ENCODE results near the gene FHAD1. TPM values are rescaled to one million over a fixed set of nuclear protein-coding genes. Genes with fewer than 3 reads are reported as not detected.

The FHAD1 gene
- total RNA-seq, 1 donor, result 0.72 TPM

DNA sequence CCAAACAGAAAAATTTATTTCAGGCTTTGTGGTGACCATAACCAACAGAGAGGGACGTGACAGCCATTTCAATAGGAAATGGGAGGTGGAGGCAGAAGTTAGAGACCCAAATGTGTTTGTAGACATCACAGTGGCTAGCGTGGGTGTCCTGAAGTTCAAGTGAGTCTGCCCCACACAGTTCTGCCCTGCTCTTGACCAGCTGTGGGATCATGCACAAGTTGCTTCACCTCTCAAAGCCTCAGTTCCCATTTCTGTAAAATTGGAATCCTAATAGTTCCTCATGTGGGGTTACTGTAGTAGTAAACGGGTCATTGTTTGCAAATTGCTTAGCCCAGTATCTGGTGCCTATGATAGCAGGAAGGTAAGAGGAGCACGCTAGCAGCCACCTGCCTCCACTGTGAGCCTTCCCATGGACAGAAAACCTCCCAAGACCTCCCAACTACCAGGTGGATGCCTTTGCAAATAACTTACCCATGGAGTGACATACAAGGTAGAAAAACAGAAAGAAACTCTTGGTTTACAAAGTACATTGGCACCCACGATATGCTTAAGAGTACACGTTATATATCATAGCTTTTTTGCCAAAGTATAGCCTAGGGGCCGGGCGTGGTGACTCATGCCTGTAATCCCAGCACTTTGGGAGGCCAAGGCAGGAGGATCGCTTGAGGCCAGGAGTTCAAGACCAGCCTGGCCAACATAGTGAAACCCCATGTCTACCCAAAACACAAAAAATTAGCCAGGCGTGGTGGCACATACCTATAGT, 29.1 kb downstream of the FHAD1 start:
- Histone ChIP-seq H3K27ac (ENCODE audit: low read depth, low read length) (no peak overlapping the region), H3K36me3 (ENCODE audit: insufficient read depth, low read length) (no peaks in the 10 kb centered on the region), H3K4me2 (ENCODE audit: insufficient read depth, low read length) (no peak overlapping the region), H4K20me1 (ENCODE audit: insufficient read depth, low read length) (no peaks in the 10 kb centered on the region), H3K79me2 (ENCODE audit: insufficient read depth, low read length) (no peaks in the 10 kb centered on the region), H3K9me3 (ENCODE audit: low read depth, low read length) (no peaks in the 10 kb centered on the region), H3K27me3 (ENCODE audit: insufficient read depth, low read length) (peaks cover 9% of the 10 kb centered on the region), H3K4me1 (ENCODE audit: insufficient read depth, low read length) (no peaks in the 10 kb centered on the region), H3K4me3 (ENCODE audit: insufficient read depth, low read length) (no peak overlapping the region), H2AFZ (ENCODE audit: low read length) (no peak overlapping the region)
- DNase-seq (ENCODE audit: insufficient read length, low spot score, missing footprints), result no peak
- TF ChIP-seq, protein P1, sequence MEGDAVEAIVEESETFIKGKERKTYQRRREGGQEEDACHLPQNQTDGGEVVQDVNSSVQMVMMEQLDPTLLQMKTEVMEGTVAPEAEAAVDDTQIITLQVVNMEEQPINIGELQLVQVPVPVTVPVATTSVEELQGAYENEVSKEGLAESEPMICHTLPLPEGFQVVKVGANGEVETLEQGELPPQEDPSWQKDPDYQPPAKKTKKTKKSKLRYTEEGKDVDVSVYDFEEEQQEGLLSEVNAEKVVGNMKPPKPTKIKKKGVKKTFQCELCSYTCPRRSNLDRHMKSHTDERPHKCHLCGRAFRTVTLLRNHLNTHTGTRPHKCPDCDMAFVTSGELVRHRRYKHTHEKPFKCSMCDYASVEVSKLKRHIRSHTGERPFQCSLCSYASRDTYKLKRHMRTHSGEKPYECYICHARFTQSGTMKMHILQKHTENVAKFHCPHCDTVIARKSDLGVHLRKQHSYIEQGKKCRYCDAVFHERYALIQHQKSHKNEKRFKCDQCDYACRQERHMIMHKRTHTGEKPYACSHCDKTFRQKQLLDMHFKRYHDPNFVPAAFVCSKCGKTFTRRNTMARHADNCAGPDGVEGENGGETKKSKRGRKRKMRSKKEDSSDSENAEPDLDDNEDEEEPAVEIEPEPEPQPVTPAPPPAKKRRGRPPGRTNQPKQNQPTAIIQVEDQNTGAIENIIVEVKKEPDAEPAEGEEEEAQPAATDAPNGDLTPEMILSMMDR (IDR thresholded peaks at IDR 0.05; ENCODE audit: extremely low read depth, low read depth, low read length), result no peak

GRCh38 chr1:15276691-15277446, 29.8 kb downstream of the FHAD1 start:
- Histone ChIP-seq H3K27ac (ENCODE audit: low read depth, low read length) (no peak overlapping the region), H4K20me1 (ENCODE audit: insufficient read depth, low read length) (no peaks in the 10 kb centered on the region), H3K9me3 (ENCODE audit: low read depth, low read length) (no peaks in the 10 kb centered on the region), H3K36me3 (ENCODE audit: insufficient read depth, low read length) (no peaks in the 10 kb centered on the region), H3K79me2 (ENCODE audit: insufficient read depth, low read length) (no peaks in the 10 kb centered on the region), H3K27me3 (ENCODE audit: insufficient read depth, low read length) (peaks cover 9% of the 10 kb centered on the region), H3K4me3 (ENCODE audit: insufficient read depth, low read length) (no peak overlapping the region), H3K4me2 (ENCODE audit: insufficient read depth, low read length) (no peak overlapping the region), H2AFZ (ENCODE audit: low read length) (no peak overlapping the region), H3K4me1 (ENCODE audit: insufficient read depth, low read length) (no peaks in the 10 kb centered on the region)
- DNase-seq (ENCODE audit: insufficient read length, low spot score, missing footprints), result no peak
- TF ChIP-seq, protein P1 (IDR thresholded peaks at IDR 0.05; ENCODE audit: extremely low read depth, low read depth, low read length), result no peak

DNA sequence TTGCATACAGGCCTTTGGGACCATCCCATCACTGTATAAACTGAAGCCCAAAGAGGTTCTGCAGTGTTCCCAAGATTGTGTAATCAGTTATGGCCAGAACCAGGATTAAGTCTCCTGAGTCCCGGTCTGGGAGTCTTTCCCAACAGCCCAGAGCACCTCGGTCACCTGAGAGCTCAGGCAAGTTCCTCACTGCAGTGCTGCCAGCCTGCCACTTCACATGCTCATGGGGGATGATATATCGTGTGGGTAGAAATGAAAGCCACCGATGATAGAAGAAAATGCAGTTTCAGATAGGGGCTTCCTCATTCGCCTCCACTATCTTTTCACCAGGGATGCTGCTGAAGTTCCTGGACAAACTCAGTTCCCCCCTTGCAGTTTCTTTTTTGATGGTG, 30.4 kb downstream of the FHAD1 start:
- no peaks in the 10 kb centered on the region for H4K20me1 ChIP-seq (ENCODE audit: insufficient read depth, low read length)
- no peaks in the 10 kb centered on the region for H3K79me2 ChIP-seq (ENCODE audit: insufficient read depth, low read length)
- TF ChIP-seq, protein P1 (IDR thresholded peaks at IDR 0.05; ENCODE audit: extremely low read depth, low read depth, low read length), result no peak
- no peaks in the 10 kb centered on the region for H3K9me3 ChIP-seq (ENCODE audit: low read depth, low read length)
- H3K36me3 ChIP-seq (ENCODE audit: insufficient read depth, low read length), result no peaks in the 10 kb centered on the region
- H2AFZ ChIP-seq (ENCODE audit: low read length), result no peak overlapping the region
- H3K27me3 ChIP-seq (ENCODE audit: insufficient read depth, low read length), result peaks cover 9% of the 10 kb centered on the region
- H3K4me2 ChIP-seq (ENCODE audit: insufficient read depth, low read length), result no peak overlapping the region
- no peaks in the 10 kb centered on the region for H3K4me1 ChIP-seq (ENCODE audit: insufficient read depth, low read length)
- H3K27ac ChIP-seq (ENCODE audit: low read depth, low read length), result no peak overlapping the region
- no peak for DNase-seq (ENCODE audit: insufficient read length, low spot score, missing footprints)
- no peak overlapping the region for H3K4me3 ChIP-seq (ENCODE audit: insufficient read depth, low read length)

DNA sequence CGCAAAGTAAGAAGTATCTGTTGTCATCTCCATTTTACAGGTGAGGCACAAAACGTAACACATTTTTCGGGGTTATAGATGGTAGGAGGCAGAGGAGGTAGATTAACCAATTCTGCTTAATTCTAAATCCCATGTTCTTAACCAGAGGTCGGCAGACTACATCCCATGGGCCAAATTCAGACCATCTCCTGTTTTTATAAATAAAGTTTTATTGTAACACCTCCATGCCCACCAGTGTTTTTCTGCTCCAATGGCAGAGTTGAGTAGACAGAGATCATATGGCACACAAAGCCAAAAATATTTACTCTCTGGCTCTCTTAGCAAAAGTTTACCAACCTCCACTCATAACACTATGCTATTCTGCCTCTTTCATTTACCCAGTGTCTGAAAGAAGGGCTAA, 30.9 kb downstream of the FHAD1 start:
- Histone ChIP-seq H4K20me1 (ENCODE audit: insufficient read depth, low read length) (no peaks in the 10 kb centered on the region), H3K36me3 (ENCODE audit: insufficient read depth, low read length) (no peaks in the 10 kb centered on the region), H3K9me3 (ENCODE audit: low read depth, low read length) (no peaks in the 10 kb centered on the region), H2AFZ (ENCODE audit: low read length) (no peak overlapping the region), H3K27ac (ENCODE audit: low read depth, low read length) (no peak overlapping the region), H3K27me3 (ENCODE audit: insufficient read depth, low read length) (peaks cover 9% of the 10 kb centered on the region), H3K79me2 (ENCODE audit: insufficient read depth, low read length) (no peaks in the 10 kb centered on the region), H3K4me1 (ENCODE audit: insufficient read depth, low read length) (no peaks in the 10 kb centered on the region), H3K4me3 (ENCODE audit: insufficient read depth, low read length) (no peak overlapping the region), H3K4me2 (ENCODE audit: insufficient read depth, low read length) (no peak overlapping the region)
- TF ChIP-seq, protein P1 (IDR thresholded peaks at IDR 0.05; ENCODE audit: extremely low read depth, low read depth, low read length), result no peak
- DNase-seq (ENCODE audit: insufficient read length, low spot score, missing footprints), result no peak

Data from osteoblast (primary cell).